GM13976 (cell line): ENCODE measurements around the gene RCSD1.

ENCODE experiments used
- DNase-seq: peaks from one replicate; pipeline ENCODE4 v3.0.0; 2012; ENCODE audit warnings: low spot score
- in situ Hi-C: fragments of 300-500 bp; cut with MboI; formaldehyde crosslinking; loops from one replicate; pipeline ENCODE4 v1.12.0; 2022; ENCODE audit warnings: low sequenced_read_pairs, mixed read lengths, inconsistent platforms; ENCODE audit not compliant: unreplicated experiment
- TF ChIP-seq, protein P1 (sequence below): IDR thresholded peaks from 2 replicates; pipeline ENCODE4 v1.5.1; 2012; ENCODE audit warnings: borderline replicate concordance, mild to moderate bottlenecking; ENCODE audit not compliant: insufficient read depth; ENCODE audit errors: extremely low read depth, missing control alignments, control extremely low read depth

The RCSD1 gene

DNA sequence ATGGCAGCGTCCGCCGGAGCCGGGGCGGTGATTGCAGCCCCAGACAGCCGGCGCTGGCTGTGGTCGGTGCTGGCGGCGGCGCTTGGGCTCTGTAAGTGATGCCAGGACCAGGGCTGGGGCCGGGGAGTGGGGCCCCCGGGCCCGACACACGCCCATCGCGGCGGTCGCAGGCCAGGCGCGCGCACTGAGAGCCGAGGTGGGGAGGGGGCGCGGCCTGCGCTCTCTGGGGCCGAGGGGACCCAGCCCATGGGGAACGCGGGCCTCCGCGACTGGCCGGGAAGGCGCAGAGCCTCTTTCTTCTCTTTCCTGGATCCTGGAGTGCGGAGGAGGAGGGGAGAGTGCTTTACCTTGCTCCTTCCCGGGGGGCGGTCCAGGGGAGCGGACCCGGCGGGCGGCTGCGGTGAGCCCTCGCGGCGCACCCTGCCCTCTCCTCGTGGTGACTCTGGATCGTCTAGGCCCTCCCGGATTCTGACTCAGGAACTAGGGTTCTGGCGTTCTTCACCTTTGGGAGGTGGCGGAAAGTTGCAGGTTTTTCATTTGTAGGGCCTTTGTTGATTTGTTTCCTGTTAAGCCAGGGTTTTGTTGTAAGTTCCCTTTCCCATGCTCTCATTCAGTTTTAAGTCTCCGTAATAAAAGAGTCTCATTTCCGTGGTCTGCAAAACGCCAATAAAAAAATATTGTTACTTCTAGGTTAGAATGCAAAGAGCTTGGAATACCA, 92.3 kb downstream of the RCSD1 start:
- DNase-seq, result no peak
- in situ Hi-C loops, result no loop called here
- TF ChIP-seq, protein P1, sequence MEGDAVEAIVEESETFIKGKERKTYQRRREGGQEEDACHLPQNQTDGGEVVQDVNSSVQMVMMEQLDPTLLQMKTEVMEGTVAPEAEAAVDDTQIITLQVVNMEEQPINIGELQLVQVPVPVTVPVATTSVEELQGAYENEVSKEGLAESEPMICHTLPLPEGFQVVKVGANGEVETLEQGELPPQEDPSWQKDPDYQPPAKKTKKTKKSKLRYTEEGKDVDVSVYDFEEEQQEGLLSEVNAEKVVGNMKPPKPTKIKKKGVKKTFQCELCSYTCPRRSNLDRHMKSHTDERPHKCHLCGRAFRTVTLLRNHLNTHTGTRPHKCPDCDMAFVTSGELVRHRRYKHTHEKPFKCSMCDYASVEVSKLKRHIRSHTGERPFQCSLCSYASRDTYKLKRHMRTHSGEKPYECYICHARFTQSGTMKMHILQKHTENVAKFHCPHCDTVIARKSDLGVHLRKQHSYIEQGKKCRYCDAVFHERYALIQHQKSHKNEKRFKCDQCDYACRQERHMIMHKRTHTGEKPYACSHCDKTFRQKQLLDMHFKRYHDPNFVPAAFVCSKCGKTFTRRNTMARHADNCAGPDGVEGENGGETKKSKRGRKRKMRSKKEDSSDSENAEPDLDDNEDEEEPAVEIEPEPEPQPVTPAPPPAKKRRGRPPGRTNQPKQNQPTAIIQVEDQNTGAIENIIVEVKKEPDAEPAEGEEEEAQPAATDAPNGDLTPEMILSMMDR, result no peak

DNA sequence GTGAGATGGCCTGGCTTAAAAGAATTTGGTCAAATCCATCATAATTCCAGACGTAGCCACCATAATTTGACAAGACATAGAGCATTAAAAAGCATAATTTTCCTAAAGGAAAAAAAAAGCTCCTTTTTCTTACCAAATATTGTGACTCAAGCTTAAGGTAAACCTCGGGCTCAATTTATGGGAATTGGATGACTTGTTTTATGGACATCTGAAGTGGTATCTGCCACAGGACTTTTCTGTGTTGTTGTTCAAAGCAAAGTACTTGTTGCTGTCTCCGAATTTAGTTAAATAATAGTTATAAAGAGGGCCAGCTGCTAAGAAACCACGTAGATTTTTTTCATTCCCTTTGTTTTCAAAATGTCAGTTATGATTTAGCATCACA, 92.8 kb downstream of the RCSD1 start:
- in situ Hi-C loops, result no loop called here
- TF ChIP-seq, protein P1, result no peak
- no peak for DNase-seq

DNA sequence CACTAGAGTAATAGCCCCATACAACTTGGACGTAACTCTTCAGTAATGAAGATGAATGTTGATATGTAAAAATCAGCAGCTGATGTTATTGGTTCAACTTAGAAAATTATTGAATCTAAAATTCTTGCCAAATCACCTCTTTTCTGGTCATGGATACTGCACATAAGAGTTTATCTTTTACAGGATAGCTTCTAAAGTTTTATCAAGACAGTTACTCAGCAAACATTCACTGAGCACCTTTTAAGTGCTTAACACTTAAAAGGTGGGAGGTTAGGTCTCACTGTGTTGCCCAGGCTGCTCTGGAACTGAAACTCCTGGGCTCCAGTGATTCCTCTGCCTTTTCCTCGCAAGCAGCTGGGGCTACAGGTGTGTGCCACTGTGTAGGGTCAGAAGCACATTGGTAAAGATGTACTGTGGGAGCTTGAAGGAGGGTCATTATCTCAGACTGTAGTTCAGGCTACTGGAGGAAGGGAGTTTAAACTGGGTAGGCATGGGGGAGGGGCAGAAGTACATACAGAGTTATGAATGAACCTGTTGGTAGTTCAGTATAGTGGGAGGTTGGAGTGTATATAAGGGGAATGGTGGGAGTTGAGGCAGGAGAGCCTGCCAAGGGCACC, 93.8 kb downstream of the RCSD1 start:
- TF ChIP-seq, protein P1, result no peak
- in situ Hi-C loops, result no loop called here
- no peak for DNase-seq

DNA sequence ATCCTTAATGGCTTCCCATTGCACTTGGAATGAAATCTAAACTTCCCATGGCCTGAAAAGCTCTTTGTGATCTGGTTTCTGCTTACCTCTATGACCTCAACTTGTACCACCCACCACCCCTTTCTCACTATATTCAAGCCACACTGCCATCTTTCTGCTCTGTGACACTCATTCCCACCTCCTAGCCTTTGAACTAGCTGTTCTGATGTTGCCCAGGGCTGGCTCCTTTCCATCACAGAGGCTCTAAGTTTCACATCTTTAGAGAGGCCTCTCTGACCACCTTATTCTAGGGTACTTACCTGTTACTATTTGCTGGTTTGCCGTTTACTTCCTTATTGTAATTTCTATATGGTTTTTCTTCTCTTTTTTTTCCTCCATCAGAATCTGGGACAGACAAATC, 96.0 kb downstream of the RCSD1 start:
- in situ Hi-C loops, result no loop called here
- no peak for DNase-seq
- TF ChIP-seq, protein P1, result no peak

DNA sequence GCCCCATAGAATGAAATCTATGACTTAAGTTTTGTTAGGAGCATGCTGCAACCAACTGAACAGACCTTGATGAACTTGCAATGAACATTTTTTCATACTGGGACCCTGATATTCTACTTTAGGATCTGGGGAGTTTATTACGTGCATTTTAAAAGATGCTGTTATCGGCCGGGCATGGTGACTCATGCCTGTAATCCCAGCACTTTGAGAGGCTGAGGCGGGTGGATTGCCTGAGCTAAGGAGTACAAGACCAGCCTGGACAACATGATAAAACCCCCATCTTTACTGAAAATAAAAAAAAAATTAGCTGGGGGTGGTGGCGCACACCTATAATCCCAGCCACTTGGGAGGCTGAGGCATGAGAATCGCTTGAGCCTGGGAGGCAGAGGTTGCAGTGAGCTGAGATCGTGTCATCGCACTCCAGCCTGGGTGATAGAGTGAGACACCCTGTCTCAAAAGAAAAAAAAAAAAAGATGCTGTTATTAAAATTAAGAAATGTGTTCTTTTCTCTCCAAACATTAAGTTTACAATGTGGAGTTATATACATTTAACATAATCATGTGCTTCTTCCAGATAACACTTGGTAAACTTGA, 98.9 kb downstream of the RCSD1 start:
- DNase-seq, result no peak
- TF ChIP-seq, protein P1, result no peak
- in situ Hi-C loops, result no loop called here

DNA sequence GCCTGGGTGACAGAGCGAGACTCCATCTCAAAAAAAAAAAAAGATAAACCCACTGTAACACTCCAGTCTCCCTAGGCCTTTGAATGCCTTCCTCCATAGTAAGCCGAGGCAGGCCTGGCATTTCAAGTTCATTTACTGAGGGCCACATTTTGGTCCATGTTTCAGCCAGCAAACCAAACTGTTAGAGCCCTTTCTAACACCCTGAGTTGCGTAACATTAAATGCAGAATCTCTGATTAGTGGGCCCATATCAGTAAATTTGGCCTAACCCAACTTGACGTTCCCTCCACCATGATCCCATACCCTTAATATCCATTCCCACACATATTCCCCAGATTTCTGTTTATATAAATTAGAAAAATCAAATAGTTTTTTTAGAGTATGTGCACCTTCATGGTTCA, 104.2 kb downstream of the RCSD1 start:
- TF ChIP-seq, protein P1, result no peak
- in situ Hi-C loops, result no loop called here
- no peak for DNase-seq
